Astrocyte of the cerebellum (primary cell): ENCODE results near the gene GALNT16.

Experiments used
- DNase-seq: peaks from one replicate; pipeline ENCODE4 v3.0.0-alpha.2; 2011; ENCODE audit warnings: low read depth
- H3K4me3 ChIP-seq: 2 replicates; pipeline ENCODE4 v1.5.1; 2011; ENCODE audit warnings: mild to moderate bottlenecking, low read depth, low read length, moderate library complexity
- CTCF ChIP-seq: IDR thresholded peaks from 2 replicates; pipeline ENCODE4 v1.5.1; 2012; ENCODE audit warnings: low read length, low read depth, moderate library complexity, mild to moderate bottlenecking; ENCODE audit errors: missing control alignments
- in situ Hi-C: cut with HindIII; loops from 2 replicates; pipeline ENCODE4 v1.10.0; 2017; ENCODE audit warnings: low sequenced_read_pairs

Gene GALNT16

GRCh38 chr14:69400154-69400553 lies 140.2 kb downstream of the GALNT16 start:
- H3K4me3 ChIP-seq, result peak overlapping the region; percentile 78
- no peak for DNase-seq
- no peak for TF ChIP-seq CTCF
- in situ Hi-C loops, result no loop called here

- no peak for TF ChIP-seq CTCF
- no peak for DNase-seq
- no peak overlapping the region for H3K4me3 ChIP-seq
- in situ Hi-C loops, result no loop called here
These were observed 141.9 kb downstream of the GALNT16 start for GRCh38 chr14:69401841-69402240.

GRCh38 chr14:69404478-69404877 lies 144.5 kb downstream of the GALNT16 start:
- in situ Hi-C loops, result no loop called here
- H3K4me3 ChIP-seq, result no peak overlapping the region
- DNase-seq, result no peak
- TF ChIP-seq CTCF, result no peak

GRCh38 chr14:69404883-69405282 lies 144.9 kb downstream of the GALNT16 start:
- no peak overlapping the region for H3K4me3 ChIP-seq
- no peak for TF ChIP-seq CTCF
- in situ Hi-C loops, result no loop called here
- DNase-seq, result no peak

- no peak for TF ChIP-seq CTCF
- in situ Hi-C loops, result no loop called here
- no peak overlapping the region for H3K4me3 ChIP-seq
- no peak for DNase-seq
These were observed 145.8 kb downstream of the GALNT16 start for GRCh38 chr14:69405762-69406161.
